GM18907 (cell line): ENCODE measurements around the gene PMEPA1.

Source experiments
- ATAC-seq: cut with Tn5 transposase; IDR thresholded peaks from one replicate; pipeline ENCODE4 v1.9.1; 2021; ENCODE audit warnings: mild to moderate bottlenecking, moderate library complexity; ENCODE audit not compliant: unreplicated experiment

The PMEPA1 gene

GRCh38 chr20:57627339-57627738, 82.5 kb downstream of the PMEPA1 start:
- no peak for ATAC-seq

- no peak for ATAC-seq
These were observed 83.8 kb downstream of the PMEPA1 start for GRCh38 chr20:57625978-57626377.

- no peak for ATAC-seq
These were observed 84.4 kb downstream of the PMEPA1 start for GRCh38 chr20:57625181-57625958.

- no peak for ATAC-seq
These were observed 85.7 kb downstream of the PMEPA1 start for GRCh38 chr20:57624124-57624523.

GRCh38 chr20:57622579-57623381, 87.0 kb downstream of the PMEPA1 start:
- ATAC-seq = no peak

GRCh38 chr20:57622201-57622570, 87.6 kb downstream of the PMEPA1 start:
- no peak for ATAC-seq

- no peak for ATAC-seq
These were observed 88.2 kb downstream of the PMEPA1 start for GRCh38 chr20:57621421-57622200.

GRCh38 chr20:57620999-57621398, 88.8 kb downstream of the PMEPA1 start:
- ATAC-seq = no peak

- peak; percentile 60 for ATAC-seq
These were observed 89.4 kb downstream of the PMEPA1 start, which contains the start of gene ZBP1 for GRCh38 chr20:57620274-57620990. TSS of gene ZBP1 (minus strand) at chr20:57620426. CDS start at chr20:57620295, 131 bp downstream.

GRCh38 chr20:57619051-57619831, 90.6 kb downstream of the PMEPA1 start:
- peak; percentile 64 for ATAC-seq

GRCh38 chr20:57618764-57619050, 91.1 kb downstream of the PMEPA1 start:
- ATAC-seq = no peak

- ATAC-seq = no peak
These were observed 91.6 kb downstream of the PMEPA1 start for GRCh38 chr20:57618091-57618763.

GRCh38 chr20:57617079-57617795, 92.6 kb downstream of the PMEPA1 start:
- ATAC-seq = no peak

GRCh38 chr20:57616143-57616951, 93.5 kb downstream of the PMEPA1 start:
- ATAC-seq = no peak

GRCh38 chr20:57615445-57615811, 94.4 kb downstream of the PMEPA1 start:
- no peak for ATAC-seq

GRCh38 chr20:57614490-57615444, 95.0 kb downstream of the PMEPA1 start:
- no peak for ATAC-seq

- no peak for ATAC-seq
These were observed 96.3 kb downstream of the PMEPA1 start for GRCh38 chr20:57613481-57613921.
